Caco-2 (cell line): ENCODE results near the gene FGG. TPM values are rescaled to one million over a fixed set of nuclear protein-coding genes. Genes with fewer than 3 reads are reported as not detected.

ENCODE experiments used
- BruUV-seq: library from RNA; stranded (reverse); fragments of 400-500 nt; replicated peaks from 2 replicates; lab custom pipeline; 2021; lab: Mats Ljungman, UMichigan
- CTCF ChIA-PET: fragments of 300-600 bp; sonication (Branson Sonifier 250); formaldehyde crosslinking; loops from one replicate; lab custom pipeline; 2022; ENCODE audit warnings: antibody characterized with exemption; lab: Charles Lee
- POLR2A ChIA-PET: fragments of 300-600 bp; sonication (Branson Sonifier 250); formaldehyde crosslinking; loops from one replicate; lab custom pipeline; 2022; ENCODE audit warnings: antibody characterized with exemption; lab: Charles Lee
- DNase-seq, 2 experiments: peaks; one replicate each; pipeline versions ENCODE4 v3.0.0 to v3.0.0-alpha.2; 2020 to 2022
- H3K27me3 ChIP-seq: replicated peaks from 2 replicates; pipeline ENCODE4 v1.6.0; 2011; ENCODE audit warnings: low read length; ENCODE audit not compliant: control insufficient read depth, insufficient read depth
- H3K36me3 ChIP-seq: 2 replicates; pipeline ENCODE4 v1.5.1; 2011; ENCODE audit warnings: low read length; ENCODE audit not compliant: control insufficient read depth, insufficient read depth
- H3K4me1 ChIP-seq: fragments of 250-450 bp; sonication (Bioruptor Pico); 2 replicates; pipeline ENCODE4 v1.5.1; 2020; ENCODE audit warnings: mild to moderate bottlenecking
- H3K4me3 ChIP-seq: 2 replicates; pipeline ENCODE4 v1.5.1; 2011; ENCODE audit warnings: low read depth, mild to moderate bottlenecking, control low read depth, low read length
- H3K9me3 ChIP-seq: fragments of 250-450 bp; sonication (Bioruptor Pico); 2 replicates; pipeline ENCODE4 v1.5.1; 2020; ENCODE audit warnings: mild to moderate bottlenecking, moderate library complexity
- H3K27ac Mint-ChIP-seq: one replicate; pipeline ENCODE4 v1.8.0; 2022; ENCODE audit warnings: mixed read lengths; ENCODE audit not compliant: unreplicated experiment
- H3K27me3 Mint-ChIP-seq: one replicate; pipeline ENCODE4 v1.8.0; 2022; ENCODE audit warnings: mixed read lengths; ENCODE audit not compliant: insufficient read depth, unreplicated experiment
- H3K36me3 Mint-ChIP-seq: one replicate; pipeline ENCODE4 v1.8.0; 2022; ENCODE audit warnings: mild to moderate bottlenecking, mixed read lengths; ENCODE audit not compliant: insufficient read depth, unreplicated experiment
- H3K4me1 Mint-ChIP-seq: one replicate; pipeline ENCODE4 v1.8.0; 2022; ENCODE audit warnings: low read depth, mixed read lengths; ENCODE audit not compliant: unreplicated experiment
- H3K4me3 Mint-ChIP-seq: one replicate; pipeline ENCODE4 v1.8.0; 2022; ENCODE audit warnings: mild to moderate bottlenecking, moderate library complexity, mixed read lengths; ENCODE audit not compliant: unreplicated experiment
- H3K9me3 Mint-ChIP-seq: one replicate; pipeline ENCODE4 v1.8.0; 2022; ENCODE audit warnings: mixed read lengths; ENCODE audit not compliant: unreplicated experiment
- intact Hi-C: fragments of 100-400 bp; cut with micrococcal nuclease; formaldehyde crosslinking; loops from one replicate; pipeline ENCODE4 v1.10.0; 2022; ENCODE audit not compliant: unreplicated experiment
- total RNA-seq: library from RNA; stranded (reverse); gene quantifications from 2 replicates; pipeline ENCODE4 v1.2.3, GENCODE V29; 2022
- TF ChIP-seq, protein P1 (sequence below), 2 experiments: fragments of 200-600 bp in 1 of 2; IDR thresholded peaks; 1 replicate in 1 of 2; 2 replicates in 1 of 2; pipeline versions ENCODE4 v1.5.1 to v1.8.0; 2011 to 2022; ENCODE audit warnings: antibody characterized with exemption in 1 of 2, control low read depth in 1 of 2, inconsistent platforms in 1 of 2, low read depth in 1 of 2, low read length in 1 of 2, mild to moderate bottlenecking in 1 of 2, moderate library complexity in 1 of 2; ENCODE audit not compliant: insufficient read depth in 1 of 2, severe bottlenecking in 1 of 2, unreplicated experiment in 1 of 2

Gene FGG
- total RNA-seq, 1 experiment from 2014 or later = 121 TPM

DNA sequence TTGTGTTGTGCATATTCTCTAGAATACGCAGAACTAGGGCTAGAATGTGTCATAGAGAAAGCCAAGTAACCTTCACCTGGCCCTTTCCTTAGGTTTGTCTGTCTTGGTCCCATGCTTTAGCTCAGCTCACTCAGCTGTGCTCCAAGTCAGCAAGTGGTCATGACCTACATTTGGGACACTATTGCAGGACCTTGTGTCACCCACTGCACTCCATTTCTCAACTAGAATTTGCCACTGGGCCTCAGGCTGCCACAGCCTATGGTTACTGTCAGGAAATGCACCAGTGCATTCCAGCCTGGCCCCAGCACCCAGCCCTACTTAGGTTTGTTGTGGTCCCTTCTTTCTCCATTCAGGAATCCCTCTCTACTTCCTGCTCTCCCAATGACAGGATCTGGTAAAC is 7.7 kb upstream of the FGG start:
- Mint-ChIP-seq H3K4me1 (peaks cover 15% of the 10 kb centered on the region), H3K4me3 (no peak overlapping the region), H3K36me3 (no peaks in the 10 kb centered on the region), H3K27me3 (no peaks in the 10 kb centered on the region), H3K9me3 (no peaks in the 10 kb centered on the region), H3K27ac (no peak overlapping the region)
- Histone ChIP-seq H3K36me3 (no peaks in the 10 kb centered on the region), H3K9me3 (no peaks in the 10 kb centered on the region), H3K27me3 (no peaks in the 10 kb centered on the region), H3K4me3 (no peak overlapping the region), H3K4me1 (peaks cover 26% of the 10 kb centered on the region)
- ChIA-PET CTCF (interaction anchor here (0.9 to 10.8 kb wide), 2 partner anchors 61 to 114 kb away, joined by 3 to 251 read pairs; no protein-coding TSS in a partner anchor), POLR2A (interaction anchor here (0.6 kb wide), 1 partner anchor 70 kb away, joined by 3 read pairs; the partner anchor contains the start of gene PLRG1)
- DNase-seq = no peak
- TF ChIP-seq, protein P1, sequence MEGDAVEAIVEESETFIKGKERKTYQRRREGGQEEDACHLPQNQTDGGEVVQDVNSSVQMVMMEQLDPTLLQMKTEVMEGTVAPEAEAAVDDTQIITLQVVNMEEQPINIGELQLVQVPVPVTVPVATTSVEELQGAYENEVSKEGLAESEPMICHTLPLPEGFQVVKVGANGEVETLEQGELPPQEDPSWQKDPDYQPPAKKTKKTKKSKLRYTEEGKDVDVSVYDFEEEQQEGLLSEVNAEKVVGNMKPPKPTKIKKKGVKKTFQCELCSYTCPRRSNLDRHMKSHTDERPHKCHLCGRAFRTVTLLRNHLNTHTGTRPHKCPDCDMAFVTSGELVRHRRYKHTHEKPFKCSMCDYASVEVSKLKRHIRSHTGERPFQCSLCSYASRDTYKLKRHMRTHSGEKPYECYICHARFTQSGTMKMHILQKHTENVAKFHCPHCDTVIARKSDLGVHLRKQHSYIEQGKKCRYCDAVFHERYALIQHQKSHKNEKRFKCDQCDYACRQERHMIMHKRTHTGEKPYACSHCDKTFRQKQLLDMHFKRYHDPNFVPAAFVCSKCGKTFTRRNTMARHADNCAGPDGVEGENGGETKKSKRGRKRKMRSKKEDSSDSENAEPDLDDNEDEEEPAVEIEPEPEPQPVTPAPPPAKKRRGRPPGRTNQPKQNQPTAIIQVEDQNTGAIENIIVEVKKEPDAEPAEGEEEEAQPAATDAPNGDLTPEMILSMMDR (IDR thresholded peaks at IDR 0.05; ENCODE audit: insufficient read depth in 1 of 2, low read depth in 1 of 2, low read length in 1 of 2, severe bottlenecking in 1 of 2, unreplicated experiment in 1 of 2) = no peak
- no TSS peak for BruUV-seq
- intact Hi-C loops = loop anchor here (5.0 to 10.0 kb wide), 2 partner anchors 205 to 293 kb away; no protein-coding TSS in a partner anchor

DNA sequence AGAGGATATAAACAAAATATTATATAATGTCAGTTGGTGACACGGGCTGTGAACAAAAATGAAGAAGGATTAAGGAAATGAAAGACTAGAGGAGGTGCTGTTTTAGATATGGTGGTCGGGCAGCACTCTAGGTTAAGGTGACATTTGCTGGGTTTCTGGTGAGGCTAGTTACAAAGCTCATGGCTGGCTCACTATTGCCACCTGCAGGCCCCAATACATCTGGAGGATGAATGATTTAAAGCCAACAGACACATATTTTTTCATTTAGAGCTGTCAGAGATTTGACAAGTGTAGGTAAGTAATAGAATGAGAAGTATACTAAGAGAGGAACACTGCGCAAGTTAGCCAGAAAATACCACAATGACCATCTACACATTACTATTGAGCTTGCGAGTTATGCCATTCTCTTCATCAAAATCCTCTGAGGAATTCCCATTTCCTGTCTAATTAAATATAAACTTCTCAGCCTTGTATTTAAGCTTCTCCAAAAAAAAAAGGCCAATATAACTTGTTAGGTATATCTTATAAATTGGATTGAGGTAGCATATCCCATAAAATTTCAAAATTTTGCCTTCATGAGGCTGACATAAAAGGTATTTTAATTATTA is 6.4 kb upstream of the FGG start:
- H3K27me3 Mint-ChIP-seq = no peaks in the 10 kb centered on the region
- intact Hi-C loops = loop anchor here (1.0 kb wide), 3 partner anchors 42 to 67 kb away; no protein-coding TSS in a partner anchor
- DNase-seq = peak; percentile 78 to 79
- H3K36me3 Mint-ChIP-seq = no peaks in the 10 kb centered on the region
- POLR2A ChIA-PET = interaction anchor here (0.6 to 1.0 kb wide), 3 partner anchors 21 to 69 kb away, joined by 3 to 5 read pairs (median 3); partner anchors contain the start of gene PLRG1
- Histone ChIP-seq H3K27me3 (no peaks in the 10 kb centered on the region), H3K4me1 (peaks cover 36% of the 10 kb centered on the region), H3K9me3 (no peaks in the 10 kb centered on the region), H3K4me3 (no peak overlapping the region), H3K36me3 (no peaks in the 10 kb centered on the region)
- no peak overlapping the region for H3K27ac Mint-ChIP-seq
- CTCF ChIA-PET = interaction anchor here (0.6 to 10.8 kb wide), 16 partner anchors 9 to 112 kb away, joined by 3 to 251 read pairs (median 6); partner anchors contain the start of genes FGA and PLRG1
- no TSS peak for BruUV-seq
- TF ChIP-seq, protein P1 (IDR thresholded peaks at IDR 0.05; ENCODE audit: insufficient read depth in 1 of 2, low read depth in 1 of 2, low read length in 1 of 2, severe bottlenecking in 1 of 2, unreplicated experiment in 1 of 2) = peak; percentile 59 to 79
- peaks cover 17% of the 10 kb centered on the region for H3K4me1 Mint-ChIP-seq
- H3K4me3 Mint-ChIP-seq = no peak overlapping the region
- H3K9me3 Mint-ChIP-seq = no peaks in the 10 kb centered on the region

DNA sequence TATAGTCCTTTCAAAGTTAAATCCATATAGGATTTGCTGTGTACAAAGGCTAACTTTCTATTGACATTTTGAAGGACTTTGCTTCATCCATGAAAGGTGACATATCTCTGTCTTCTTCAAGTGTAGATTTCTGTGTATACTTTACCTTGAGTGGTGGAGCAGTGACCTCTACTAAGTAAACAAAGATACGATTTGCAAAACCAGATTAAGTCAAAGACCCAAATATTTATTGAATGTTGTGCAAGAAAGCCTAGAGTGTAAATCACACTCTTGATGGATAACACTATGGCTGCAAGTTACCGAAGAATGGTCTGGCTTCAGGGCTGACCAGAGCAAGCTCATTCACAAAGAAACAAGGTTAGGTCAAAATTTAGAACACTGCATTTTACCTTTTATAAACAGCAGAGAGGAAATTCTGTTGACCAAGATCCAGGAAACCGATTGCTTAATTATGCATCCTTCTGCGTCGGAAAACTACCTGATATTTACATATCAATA is 5.4 kb upstream of the FGG start:
- TF ChIP-seq, protein P1 (IDR thresholded peaks at IDR 0.05; ENCODE audit: insufficient read depth in 1 of 2, low read depth in 1 of 2, low read length in 1 of 2, severe bottlenecking in 1 of 2, unreplicated experiment in 1 of 2) = no peak
- POLR2A ChIA-PET = interaction anchor here (1.0 to 1.1 kb wide), 2 partner anchors 22 to 68 kb away, joined by 3 to 4 read pairs; partner anchors contain the start of gene PLRG1
- peak overlapping the region; percentile 48 for H3K4me3 Mint-ChIP-seq
- H3K9me3 ChIP-seq = no peaks in the 10 kb centered on the region
- intact Hi-C loops = loop anchor here (1.0 kb wide), 5 partner anchors 20 to 66 kb away; partner anchors contain the start of gene FGA
- H3K9me3 Mint-ChIP-seq = no peaks in the 10 kb centered on the region
- no peak overlapping the region for H3K27ac Mint-ChIP-seq
- no peaks in the 10 kb centered on the region for H3K36me3 ChIP-seq
- BruUV-seq = no TSS peak
- H3K27me3 Mint-ChIP-seq = no peaks in the 10 kb centered on the region
- peak in 1 of 2 experiments; percentile 66 for DNase-seq
- no peak overlapping the region for H3K4me3 ChIP-seq
- H3K27me3 ChIP-seq = no peaks in the 10 kb centered on the region
- H3K4me1 ChIP-seq = peaks cover 40% of the 10 kb centered on the region
- H3K4me1 Mint-ChIP-seq = peaks cover 22% of the 10 kb centered on the region
- CTCF ChIA-PET = interaction anchor here (1.4 to 10.8 kb wide), 10 partner anchors 9 to 68 kb away, joined by 4 to 251 read pairs (median 16); partner anchors contain the start of genes FGA and PLRG1
- H3K36me3 Mint-ChIP-seq = no peaks in the 10 kb centered on the region
